ENCODE data around the gene THEMIS.

Gene THEMIS

GRCh38 chr6:127842562-127842961 is 58.3 kb downstream of the THEMIS start:
- H3K4me1 ChIP-seq (ENCODE audit: control insufficient read depth, insufficient read depth, low read length, unreplicated experiment), result no peaks in the 10 kb centered on the region

GRCh38 chr6:127841811-127842210 is 59.0 kb downstream of the THEMIS start:
- Histone ChIP-seq H3K79me2 (ENCODE audit: control insufficient read depth, insufficient read depth, low read length, unreplicated experiment) (no peaks in the 10 kb centered on the region), H3K27me3 (ENCODE audit: insufficient read depth, low read length) (no peaks in the 10 kb centered on the region), H2AFZ (ENCODE audit: low read length, unreplicated experiment) (no peak overlapping the region), H3K4me1 (ENCODE audit: control insufficient read depth, insufficient read depth, low read length, unreplicated experiment) (no peaks in the 10 kb centered on the region), H3K4me3 (ENCODE audit: low read depth, low read length) (no peak overlapping the region), H3K36me3 (ENCODE audit: insufficient read depth, low read length) (no peaks in the 10 kb centered on the region), H3K27ac (ENCODE audit: low read depth, low read length) (no peak overlapping the region)

More at GRCh38 chr6:127842562-127842961, 58.3 kb downstream of the THEMIS start:
- Histone ChIP-seq H3K27me3 (ENCODE audit: insufficient read depth, low read length) (no peaks in the 10 kb centered on the region), H3K36me3 (ENCODE audit: insufficient read depth, low read length) (no peaks in the 10 kb centered on the region), H2AFZ (ENCODE audit: low read length, unreplicated experiment) (no peak overlapping the region), H3K4me3 (ENCODE audit: low read depth, low read length) (no peak overlapping the region), H3K27ac (ENCODE audit: low read depth, low read length) (no peak overlapping the region), H3K79me2 (ENCODE audit: control insufficient read depth, insufficient read depth, low read length, unreplicated experiment) (no peaks in the 10 kb centered on the region)

DNA sequence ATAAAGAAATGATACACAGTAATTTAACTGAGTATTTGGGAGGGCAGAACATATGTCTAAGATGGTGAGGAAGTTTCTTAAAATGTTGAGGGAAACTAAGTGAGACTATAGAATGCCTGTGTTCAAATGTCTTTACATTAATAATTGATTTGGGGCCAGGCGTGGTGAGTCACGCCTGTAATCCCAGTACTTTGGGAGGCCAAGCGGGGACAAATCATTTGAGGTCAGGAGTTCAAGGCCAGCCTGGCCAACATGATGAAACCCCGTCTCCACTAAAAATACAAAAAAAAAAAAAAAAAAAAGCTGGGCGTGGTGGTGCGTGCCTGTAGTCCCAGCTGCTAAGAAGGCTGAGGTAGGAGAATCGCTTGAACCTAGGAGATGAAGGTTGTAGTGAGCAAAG is 66.7 kb downstream of the THEMIS start:
- Histone ChIP-seq H2AFZ (ENCODE audit: low read length, unreplicated experiment) (no peak overlapping the region), H3K4me1 (ENCODE audit: control insufficient read depth, insufficient read depth, low read length, unreplicated experiment) (no peaks in the 10 kb centered on the region), H3K27me3 (ENCODE audit: insufficient read depth, low read length) (no peaks in the 10 kb centered on the region), H3K36me3 (ENCODE audit: insufficient read depth, low read length) (no peaks in the 10 kb centered on the region), H3K79me2 (ENCODE audit: control insufficient read depth, insufficient read depth, low read length, unreplicated experiment) (no peaks in the 10 kb centered on the region), H3K27ac (ENCODE audit: low read depth, low read length) (no peak overlapping the region), H3K4me3 (ENCODE audit: low read depth, low read length) (no peak overlapping the region)

DNA sequence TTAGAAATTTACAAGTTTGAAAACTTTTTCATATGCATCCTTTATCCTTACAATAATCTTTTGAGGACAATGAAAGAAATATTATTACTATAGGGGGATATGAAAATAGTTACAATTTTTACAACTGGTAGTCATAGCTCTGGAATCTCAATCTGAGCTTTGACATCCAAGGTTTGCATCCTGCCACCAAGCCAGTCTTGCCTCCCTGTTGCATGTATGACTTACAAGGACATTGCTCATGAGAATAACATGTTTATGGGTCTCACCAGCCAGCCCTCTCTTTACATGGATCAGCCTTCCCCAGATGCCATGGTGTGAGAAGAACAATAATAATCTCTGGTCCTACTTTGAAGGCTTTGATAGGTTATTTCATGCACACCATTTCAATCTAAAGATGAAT is 67.5 kb downstream of the THEMIS start:
- Histone ChIP-seq H3K27me3 (ENCODE audit: insufficient read depth, low read length) (no peaks in the 10 kb centered on the region), H2AFZ (ENCODE audit: low read length, unreplicated experiment) (no peak overlapping the region), H3K4me3 (ENCODE audit: low read depth, low read length) (no peak overlapping the region), H3K36me3 (ENCODE audit: insufficient read depth, low read length) (no peaks in the 10 kb centered on the region), H3K79me2 (ENCODE audit: control insufficient read depth, insufficient read depth, low read length, unreplicated experiment) (no peaks in the 10 kb centered on the region), H3K4me1 (ENCODE audit: control insufficient read depth, insufficient read depth, low read length, unreplicated experiment) (no peaks in the 10 kb centered on the region), H3K27ac (ENCODE audit: low read depth, low read length) (no peak overlapping the region)

- Histone ChIP-seq H3K27ac (ENCODE audit: low read depth, low read length) (no peak overlapping the region), H3K4me1 (ENCODE audit: control insufficient read depth, insufficient read depth, low read length, unreplicated experiment) (no peaks in the 10 kb centered on the region), H3K79me2 (ENCODE audit: control insufficient read depth, insufficient read depth, low read length, unreplicated experiment) (no peaks in the 10 kb centered on the region), H2AFZ (ENCODE audit: low read length, unreplicated experiment) (no peak overlapping the region), H3K4me3 (ENCODE audit: low read depth, low read length) (no peak overlapping the region), H3K27me3 (ENCODE audit: insufficient read depth, low read length) (no peaks in the 10 kb centered on the region), H3K36me3 (ENCODE audit: insufficient read depth, low read length) (no peaks in the 10 kb centered on the region)
Observed at GRCh38 chr6:127832381-127832780, 68.5 kb downstream of the THEMIS start.

DNA sequence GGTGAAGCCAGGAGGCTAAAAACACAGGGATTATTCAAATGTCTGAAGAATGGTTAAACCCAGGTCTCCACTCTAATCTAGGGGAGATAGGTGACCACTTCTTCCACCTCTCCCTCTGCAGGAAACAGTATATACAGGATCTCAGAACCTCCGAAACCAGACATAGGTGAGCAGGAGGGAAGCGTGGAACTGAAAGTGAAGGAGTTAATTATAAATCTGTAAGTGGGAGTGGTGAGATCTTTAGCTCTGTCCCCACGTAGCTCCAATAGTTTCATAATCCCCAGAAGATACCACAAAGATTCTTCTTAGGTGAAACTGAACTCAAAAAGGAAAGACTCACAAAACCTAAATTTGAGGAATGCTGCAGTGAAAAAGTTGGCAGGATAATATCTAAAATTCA is 76.8 kb downstream of the THEMIS start:
- H3K4me1 ChIP-seq (ENCODE audit: control insufficient read depth, insufficient read depth, low read length, unreplicated experiment), result no peaks in the 10 kb centered on the region
- no peaks in the 10 kb centered on the region for H3K27me3 ChIP-seq (ENCODE audit: insufficient read depth, low read length)
- no peaks in the 10 kb centered on the region for H3K36me3 ChIP-seq (ENCODE audit: insufficient read depth, low read length)
- H3K79me2 ChIP-seq (ENCODE audit: control insufficient read depth, insufficient read depth, low read length, unreplicated experiment), result no peaks in the 10 kb centered on the region
- H3K27ac ChIP-seq (ENCODE audit: low read depth, low read length), result no peak overlapping the region
- no peak overlapping the region for H3K4me3 ChIP-seq (ENCODE audit: low read depth, low read length)
- no peak overlapping the region for H2AFZ ChIP-seq (ENCODE audit: low read length, unreplicated experiment)

GRCh38 chr6:127821431-127821830 is 79.4 kb downstream of the THEMIS start:
- H3K27ac ChIP-seq (ENCODE audit: low read depth, low read length), result no peak overlapping the region
- no peaks in the 10 kb centered on the region for H3K79me2 ChIP-seq (ENCODE audit: control insufficient read depth, insufficient read depth, low read length, unreplicated experiment)
- no peaks in the 10 kb centered on the region for H3K27me3 ChIP-seq (ENCODE audit: insufficient read depth, low read length)
- H3K4me3 ChIP-seq (ENCODE audit: low read depth, low read length), result no peak overlapping the region
- H3K4me1 ChIP-seq (ENCODE audit: control insufficient read depth, insufficient read depth, low read length, unreplicated experiment), result no peaks in the 10 kb centered on the region
- no peak overlapping the region for H2AFZ ChIP-seq (ENCODE audit: low read length, unreplicated experiment)
- H3K36me3 ChIP-seq (ENCODE audit: insufficient read depth, low read length), result no peaks in the 10 kb centered on the region

GRCh38 chr6:127818149-127818548 is 82.7 kb downstream of the THEMIS start:
- Histone ChIP-seq H3K4me1 (ENCODE audit: control insufficient read depth, insufficient read depth, low read length, unreplicated experiment) (no peaks in the 10 kb centered on the region), H3K36me3 (ENCODE audit: insufficient read depth, low read length) (no peaks in the 10 kb centered on the region), H3K4me3 (ENCODE audit: low read depth, low read length) (no peak overlapping the region), H2AFZ (ENCODE audit: low read length, unreplicated experiment) (no peak overlapping the region), H3K27me3 (ENCODE audit: insufficient read depth, low read length) (no peaks in the 10 kb centered on the region), H3K27ac (ENCODE audit: low read depth, low read length) (no peak overlapping the region), H3K79me2 (ENCODE audit: control insufficient read depth, insufficient read depth, low read length, unreplicated experiment) (no peaks in the 10 kb centered on the region)

GRCh38 chr6:127816643-127817042 is 84.2 kb downstream of the THEMIS start:
- Histone ChIP-seq H2AFZ (ENCODE audit: low read length, unreplicated experiment) (no peak overlapping the region), H3K27me3 (ENCODE audit: insufficient read depth, low read length) (no peaks in the 10 kb centered on the region), H3K36me3 (ENCODE audit: insufficient read depth, low read length) (no peaks in the 10 kb centered on the region), H3K4me3 (ENCODE audit: low read depth, low read length) (no peak overlapping the region), H3K27ac (ENCODE audit: low read depth, low read length) (no peak overlapping the region), H3K4me1 (ENCODE audit: control insufficient read depth, insufficient read depth, low read length, unreplicated experiment) (no peaks in the 10 kb centered on the region), H3K79me2 (ENCODE audit: control insufficient read depth, insufficient read depth, low read length, unreplicated experiment) (no peaks in the 10 kb centered on the region)

DNA sequence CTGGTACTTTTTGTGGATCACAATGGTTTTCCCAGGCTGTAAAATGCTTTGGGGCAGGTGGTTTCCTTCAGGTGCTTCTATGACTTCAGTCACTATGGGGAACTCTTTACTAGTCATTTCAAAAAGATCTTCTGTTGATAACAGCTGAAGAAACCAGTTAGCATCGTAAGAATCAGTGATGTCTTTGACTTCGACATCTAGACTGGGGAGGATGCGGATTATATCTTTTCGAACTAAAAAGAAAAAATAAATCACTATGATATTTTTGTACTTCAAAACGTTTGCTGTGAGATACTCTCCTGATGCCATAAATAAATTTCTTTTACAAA is 87.2 kb downstream of the THEMIS start:
- Histone ChIP-seq H3K27me3 (ENCODE audit: insufficient read depth, low read length) (no peaks in the 10 kb centered on the region), H3K79me2 (ENCODE audit: control insufficient read depth, insufficient read depth, low read length, unreplicated experiment) (no peaks in the 10 kb centered on the region), H2AFZ (ENCODE audit: low read length, unreplicated experiment) (no peak overlapping the region), H3K36me3 (ENCODE audit: insufficient read depth, low read length) (no peaks in the 10 kb centered on the region), H3K27ac (ENCODE audit: low read depth, low read length) (no peak overlapping the region), H3K4me3 (ENCODE audit: low read depth, low read length) (no peak overlapping the region), H3K4me1 (ENCODE audit: control insufficient read depth, insufficient read depth, low read length, unreplicated experiment) (no peaks in the 10 kb centered on the region)

- no peaks in the 10 kb centered on the region for H3K79me2 ChIP-seq (ENCODE audit: control insufficient read depth, insufficient read depth, low read length, unreplicated experiment)
- no peak overlapping the region for H3K4me3 ChIP-seq (ENCODE audit: low read depth, low read length)
- H2AFZ ChIP-seq (ENCODE audit: low read length, unreplicated experiment), result no peak overlapping the region
- H3K27ac ChIP-seq (ENCODE audit: low read depth, low read length), result no peak overlapping the region
- no peaks in the 10 kb centered on the region for H3K36me3 ChIP-seq (ENCODE audit: insufficient read depth, low read length)
- no peaks in the 10 kb centered on the region for H3K4me1 ChIP-seq (ENCODE audit: control insufficient read depth, insufficient read depth, low read length, unreplicated experiment)
- no peaks in the 10 kb centered on the region for H3K27me3 ChIP-seq (ENCODE audit: insufficient read depth, low read length)
Observed at GRCh38 chr6:127812985-127813698, 87.7 kb downstream of the THEMIS start.

Measured in ACC112 (cell line).